H1 (cell line): ENCODE data around the gene GABARAPL1. TPM values are rescaled to one million over a fixed set of nuclear protein-coding genes. Genes with fewer than 3 reads are reported as not detected.

ENCODE experiments used
- CTCF ChIA-PET: fragments of 300-600 bp; sonication (Branson Sonifier 250); formaldehyde crosslinking; loops from one replicate; lab custom pipeline; 2021; ENCODE audit not compliant: partially characterized antibody; lab: Charles Lee
- POLR2A ChIA-PET: fragments of 300-600 bp; sonication (Branson Sonifier 250); formaldehyde crosslinking; loops from one replicate; lab custom pipeline; 2021; ENCODE audit warnings: inconsistent platforms; ENCODE audit not compliant: partially characterized antibody; lab: Charles Lee
- DNase-seq, 2 experiments: peaks; one replicate each; pipeline versions ENCODE4 v3.0.0 to v3.0.0-alpha.2; 2010 to 2022; ENCODE audit warnings: low spot score in 2 of 2, low read depth in 1 of 2, mixed read lengths in 1 of 2
- FAIRE-seq: peaks from 2 replicates; lab custom pipeline; 2011; peaks lifted over from hg19 to GRCh38; lab: Jason Lieb, UNC
- H2AFZ ChIP-seq: 2 replicates; pipeline ENCODE4 v1.8.1; 2012; ENCODE audit warnings: low read length, inconsistent platforms
- H2AK5ac ChIP-seq: 2 replicates; pipeline ENCODE4 v1.6.1; 2013; ENCODE audit warnings: low read depth, low read length
- H2BK120ac ChIP-seq: replicated peaks from 2 replicates; pipeline ENCODE3; 2013; ENCODE audit warnings: low read depth, low read length, inconsistent platforms
- H2BK12ac ChIP-seq: 2 replicates; pipeline ENCODE4 v1.6.1; 2013; ENCODE audit warnings: low read depth, low read length
- H2BK15ac ChIP-seq: 2 replicates; pipeline ENCODE4 v1.6.1; 2013; ENCODE audit warnings: low read length
- H2BK20ac ChIP-seq: 2 replicates; pipeline ENCODE4 v1.6.1; 2013; ENCODE audit warnings: low read length
- H2BK5ac ChIP-seq: 2 replicates; pipeline ENCODE4 v1.6.1; 2013; ENCODE audit warnings: low read depth, low read length
- H3K14ac ChIP-seq: 2 replicates; pipeline ENCODE4 v1.6.1; 2013; ENCODE audit warnings: inconsistent platforms; ENCODE audit not compliant: insufficient read length
- H3K18ac ChIP-seq: 2 replicates; pipeline ENCODE4 v1.6.1; 2013; ENCODE audit warnings: low read length; ENCODE audit errors: extremely low read depth
- H3K23ac ChIP-seq: 2 replicates; pipeline ENCODE4 v1.6.1; 2013; ENCODE audit warnings: inconsistent platforms; ENCODE audit not compliant: insufficient read length
- H3K23me2 ChIP-seq: 2 replicates; pipeline ENCODE4 v1.6.1; 2013; ENCODE audit warnings: low read depth, low read length
- H3K27ac ChIP-seq: 2 replicates; pipeline ENCODE4 v1.6.1; 2011; ENCODE audit warnings: low read depth, low read length, inconsistent platforms
- H3K27me3 ChIP-seq, 4 experiments: replicated peaks in 1 of 4; 1 replicate in 1 of 4; 2 replicates in 3 of 4; pipeline versions ENCODE4 v1.6.1 to v1.8.1; 2011 to 2013; ENCODE audit warnings: low read length in 3 of 4, mild to moderate bottlenecking in 3 of 4, inconsistent platforms in 2 of 4, mixed read lengths in 2 of 4, moderate library complexity in 1 of 4; ENCODE audit not compliant: control insufficient read depth in 3 of 4, insufficient read depth in 3 of 4; ENCODE audit errors: extremely low read depth in 1 of 4
- H3K36me3 ChIP-seq, 4 experiments: 2 replicates each; pipeline versions ENCODE4 v1.6.1 to v1.8.1; 2011 to 2013; ENCODE audit warnings: mild to moderate bottlenecking in 4 of 4, low read length in 3 of 4, moderate library complexity in 2 of 4, control low read depth in 1 of 4, inconsistent platforms in 1 of 4; ENCODE audit not compliant: insufficient read depth in 4 of 4, control insufficient read depth in 2 of 4
- H3K4ac ChIP-seq: replicated peaks from 2 replicates; pipeline ENCODE3; 2013; ENCODE audit warnings: low read length, low read depth, mixed read lengths, inconsistent platforms; ENCODE audit not compliant: insufficient read length
- H3K4me1 ChIP-seq, 4 experiments: replicated peaks in 1 of 4; 1 replicate in 1 of 4; 2 replicates in 3 of 4; pipeline versions ENCODE4 v1.6.1 to v1.8.1; 2011 to 2013; ENCODE audit warnings: low read length in 3 of 4, inconsistent platforms in 2 of 4, mixed read lengths in 1 of 4; ENCODE audit not compliant: insufficient read depth in 4 of 4, control insufficient read depth in 3 of 4
- H3K4me2 ChIP-seq, 2 experiments: 2 replicates each; pipeline versions ENCODE4 v1.6.1 to v1.8.1; 2011 to 2013; ENCODE audit warnings: low read depth in 2 of 2, low read length in 2 of 2, control low read depth in 1 of 2, inconsistent platforms in 1 of 2, mild to moderate bottlenecking in 1 of 2; ENCODE audit not compliant: insufficient read depth in 1 of 2
- H3K4me3 ChIP-seq, 4 experiments: fragments of 200-600, 300-600 bp in 1 of 4; sonication (generic), shearing (Covaris generic), sonication (Bioruptor Twin) in 1 of 4; 2 replicates each; pipeline versions ENCODE4 v1.5.1 to v1.8.1; 2011 to 2016; ENCODE audit warnings: low read length in 4 of 4, low read depth in 3 of 4, control low read depth in 2 of 4, inconsistent platforms in 2 of 4, mild to moderate bottlenecking in 2 of 4, mixed read lengths in 1 of 4, moderate library complexity in 1 of 4; ENCODE audit not compliant: insufficient read depth in 2 of 4; ENCODE audit errors: extremely low read depth in 1 of 4
- H3K56ac ChIP-seq: replicated peaks from 2 replicates; pipeline ENCODE3; 2013; ENCODE audit warnings: low read depth, mild to moderate bottlenecking, mixed read lengths, low read length, inconsistent platforms; ENCODE audit not compliant: insufficient read length
- H3K79me1 ChIP-seq: 2 replicates; pipeline ENCODE4 v1.6.1; 2013; ENCODE audit warnings: low read depth, low read length, control low read depth
- H3K79me2 ChIP-seq, 2 experiments: 2 replicates each; pipeline versions ENCODE4 v1.6.1 to v1.8.1; 2012 to 2013; ENCODE audit warnings: low read length in 2 of 2, mild to moderate bottlenecking in 2 of 2, inconsistent platforms in 1 of 2; ENCODE audit not compliant: insufficient read depth in 2 of 2, control insufficient read depth in 1 of 2
- H3K9ac ChIP-seq, 4 experiments: replicated peaks in 1 of 4; 1 replicate in 1 of 4; 2 replicates in 3 of 4; pipeline versions ENCODE4 v1.6.1 to v1.8.1; 2011 to 2013; ENCODE audit warnings: low read depth in 3 of 4, low read length in 3 of 4, control low read depth in 2 of 4, mild to moderate bottlenecking in 2 of 4, moderate library complexity in 2 of 4, inconsistent platforms in 1 of 4; ENCODE audit errors: extremely low read depth in 1 of 4
- H3K9me3 ChIP-seq, 2 experiments: 2 replicates each; pipeline versions ENCODE4 v1.6.1 to v1.8.1; 2012 to 2013; ENCODE audit warnings: mild to moderate bottlenecking in 2 of 2, moderate library complexity in 2 of 2, control low read depth in 1 of 2, inconsistent platforms in 1 of 2, low read depth in 1 of 2, low read length in 1 of 2, mixed read lengths in 1 of 2; ENCODE audit not compliant: insufficient read depth in 2 of 2
- H4K20me1 ChIP-seq, 2 experiments: replicated peaks in 1 of 2; 2 replicates each; pipeline versions ENCODE3 to v1.8.1; 2011 to 2013; ENCODE audit warnings: inconsistent platforms in 2 of 2, low read length in 2 of 2, mild to moderate bottlenecking in 1 of 2; ENCODE audit not compliant: insufficient read depth in 2 of 2, control insufficient read depth in 1 of 2
- H4K5ac ChIP-seq: 2 replicates; pipeline ENCODE4 v1.6.1; 2013; ENCODE audit warnings: low read length, low read depth, mixed read lengths, inconsistent platforms; ENCODE audit not compliant: insufficient read length
- H4K8ac ChIP-seq: 2 replicates; pipeline ENCODE4 v1.8.0; 2013; ENCODE audit warnings: mild to moderate bottlenecking, moderate library complexity, low read length, inconsistent platforms; ENCODE audit not compliant: insufficient read depth; ENCODE audit errors: extremely low read depth
- H4K91ac ChIP-seq: replicated peaks from 2 replicates; pipeline ENCODE3; 2013; ENCODE audit warnings: low read length, mixed read lengths, inconsistent platforms; ENCODE audit not compliant: insufficient read length
- EP300 ChIP-seq, 2 experiments: IDR thresholded peaks; 1 replicate in 1 of 2; 2 replicates in 1 of 2; pipeline ENCODE4 v1.6.1; 2011 to 2012; ENCODE audit warnings: low read depth in 2 of 2, low read length in 2 of 2, mild to moderate bottlenecking in 2 of 2, borderline replicate concordance in 1 of 2, inconsistent platforms in 1 of 2, moderate library complexity in 1 of 2
- NANOG ChIP-seq: IDR thresholded peaks from 2 replicates; pipeline ENCODE4 v1.6.1; 2011; ENCODE audit warnings: low read length, low read depth, mild to moderate bottlenecking, inconsistent platforms; ENCODE audit not compliant: insufficient read depth, poor library complexity, severe bottlenecking
- POU5F1 ChIP-seq: IDR thresholded peaks from 2 replicates; pipeline ENCODE4 v1.6.1; 2011; ENCODE audit warnings: low read depth, mild to moderate bottlenecking, low read length, moderate library complexity
- WGBS, 2 experiments: shearing (Covaris generic) in 1 of 2; methylation state at CpG; one replicate each; pipeline versions ENCODE4 v1.1.6 to v1.1.7; 2013 to 2015; ENCODE audit warnings: low lambda C conversion rate in 2 of 2, mixed read lengths in 2 of 2, inconsistent platforms in 1 of 2, low coverage in 1 of 2, missing lambda C conversion rate in 1 of 2; ENCODE audit not compliant: insufficient replicate concordance in 2 of 2, insufficient coverage in 1 of 2, insufficient read length in 1 of 2; ENCODE audit errors: extremely low coverage in 1 of 2, missing lambda C conversion rate in 1 of 2; 5-methylcytosine and 5-hydroxymethylcytosine counted together
- polyA plus RNA-seq, 7 experiments: library from polyadenylated mRNA; depleted of rRNA in 3 of 7; stranded (reverse) in 5 of 7; unstranded in 2 of 7; fragments of >200 nt in 5 of 7; fragments of 200-250 nt in 2 of 7; gene quantifications; 1 replicate in 5 of 7; 2 replicates in 1 of 7; 4 replicates in 1 of 7; pipeline versions ENCODE4 v1.2.1 to v1.2.3, GENCODE V29; 2011 to 2013; ENCODE audit warnings: missing spikeins in 2 of 7, mixed read lengths in 2 of 7
- total RNA-seq: library from RNA; stranded (reverse); fragmentation: NEBNext Ultra II Directional; extraction: Animal tissue kit (Norgen Biotek cat#: 25700); gene quantifications from 2 replicates; pipeline ENCODE4 v1.2.1, GENCODE V29; 2021

GABARAPL1 gene
- total and polyA plus RNA-seq, 2 of the 8 experiments (the other 6 are each of a cell fraction or from before 2014, with no cell fraction given), result 56.1 to 87.9 TPM

GRCh38 chr12:10242539-10242938, 29.9 kb downstream of the GABARAPL1 start:
- Histone ChIP-seq H3K79me2 (no peaks in the 10 kb centered on the region), H3K18ac (no peak overlapping the region), H2BK20ac (no peak overlapping the region), H3K23me2 (no peaks in the 10 kb centered on the region), H3K4ac (no peak overlapping the region), H3K4me3 (no peak overlapping the region), H3K9me3 (no peaks in the 10 kb centered on the region), H4K20me1 (no peaks in the 10 kb centered on the region), H3K14ac (no peak overlapping the region), H2AFZ (no peak overlapping the region), H2BK12ac (no peak overlapping the region), H3K4me1 (0 out of 7 replicates have a peak, but pooled peaks cover 0 to 2% (median 0%) of the 10 kb centered on the region in 4 experiments), H3K9ac (no peak overlapping the region), H2BK15ac (no peak overlapping the region), H3K79me1 (no peaks in the 10 kb centered on the region), H3K27me3 (no peaks in the 10 kb centered on the region), H4K8ac (no peak overlapping the region), H4K5ac (no peak overlapping the region), H3K36me3 (no peaks in the 10 kb centered on the region), H3K27ac (no peak overlapping the region), H2AK5ac (no peak overlapping the region), H2BK5ac (no peak overlapping the region), H3K23ac (no peak overlapping the region), H2BK120ac (no peak overlapping the region), H3K56ac (no peak overlapping the region), H4K91ac (no peak overlapping the region), H3K4me2 (no peak overlapping the region)
- 96% methylated on average over 1 of the region's 1 CpG; no CpG with 5 or more reads in 1 of the 2 experiments for WGBS, 2 experiments
- CTCF ChIA-PET, result interaction anchor here (1.0 kb wide), 1 partner anchor 447 kb away, joined by 3 read pairs; no protein-coding TSS in a partner anchor
- POLR2A ChIA-PET, result no interaction called here
- DNase-seq (no peak), FAIRE-seq (no peak)
- TF ChIP-seq NANOG (no peak), EP300 (IDR thresholded peaks at IDR 0.05; ENCODE audit: borderline replicate concordance in 1 of 2, low read depth in 2 of 2, low read length in 2 of 2) (no peak), POU5F1 (no peak)
